H1 (cell line): ENCODE data around the gene NFIA. TPM values are rescaled to one million over a fixed set of nuclear protein-coding genes. Genes with fewer than 3 reads are reported as not detected.

Experiments used
- CTCF ChIA-PET: fragments of 300-600 bp; sonication (Branson Sonifier 250); formaldehyde crosslinking; loops from one replicate; lab custom pipeline; 2021; ENCODE audit not compliant: partially characterized antibody; lab: Charles Lee
- POLR2A ChIA-PET: fragments of 300-600 bp; sonication (Branson Sonifier 250); formaldehyde crosslinking; loops from one replicate; lab custom pipeline; 2021; ENCODE audit warnings: inconsistent platforms; ENCODE audit not compliant: partially characterized antibody; lab: Charles Lee
- DNase-seq, 2 experiments: peaks; one replicate each; pipeline versions ENCODE4 v3.0.0 to v3.0.0-alpha.2; 2010 to 2022; ENCODE audit warnings: low spot score in 2 of 2, low read depth in 1 of 2, mixed read lengths in 1 of 2
- FAIRE-seq: peaks from 2 replicates; lab custom pipeline; 2011; peaks lifted over from hg19 to GRCh38; lab: Jason Lieb, UNC
- H2AFZ ChIP-seq: 2 replicates; pipeline ENCODE4 v1.8.1; 2012; ENCODE audit warnings: low read length, inconsistent platforms
- H2AK5ac ChIP-seq: 2 replicates; pipeline ENCODE4 v1.6.1; 2013; ENCODE audit warnings: low read depth, low read length
- H2BK120ac ChIP-seq: replicated peaks from 2 replicates; pipeline ENCODE3; 2013; ENCODE audit warnings: low read depth, low read length, inconsistent platforms
- H2BK12ac ChIP-seq: 2 replicates; pipeline ENCODE4 v1.6.1; 2013; ENCODE audit warnings: low read depth, low read length
- H2BK15ac ChIP-seq: 2 replicates; pipeline ENCODE4 v1.6.1; 2013; ENCODE audit warnings: low read length
- H2BK20ac ChIP-seq: 2 replicates; pipeline ENCODE4 v1.6.1; 2013; ENCODE audit warnings: low read length
- H2BK5ac ChIP-seq: 2 replicates; pipeline ENCODE4 v1.6.1; 2013; ENCODE audit warnings: low read depth, low read length
- H3K14ac ChIP-seq: 2 replicates; pipeline ENCODE4 v1.6.1; 2013; ENCODE audit warnings: inconsistent platforms; ENCODE audit not compliant: insufficient read length
- H3K18ac ChIP-seq: 2 replicates; pipeline ENCODE4 v1.6.1; 2013; ENCODE audit warnings: low read length; ENCODE audit errors: extremely low read depth
- H3K23ac ChIP-seq: 2 replicates; pipeline ENCODE4 v1.6.1; 2013; ENCODE audit warnings: inconsistent platforms; ENCODE audit not compliant: insufficient read length
- H3K23me2 ChIP-seq: 2 replicates; pipeline ENCODE4 v1.6.1; 2013; ENCODE audit warnings: low read depth, low read length
- H3K27ac ChIP-seq: 2 replicates; pipeline ENCODE4 v1.6.1; 2011; ENCODE audit warnings: low read depth, low read length, inconsistent platforms
- H3K27me3 ChIP-seq, 4 experiments: replicated peaks in 1 of 4; 1 replicate in 1 of 4; 2 replicates in 3 of 4; pipeline versions ENCODE4 v1.6.1 to v1.8.1; 2011 to 2013; ENCODE audit warnings: low read length in 3 of 4, mild to moderate bottlenecking in 3 of 4, inconsistent platforms in 2 of 4, mixed read lengths in 2 of 4, moderate library complexity in 1 of 4; ENCODE audit not compliant: control insufficient read depth in 3 of 4, insufficient read depth in 3 of 4; ENCODE audit errors: extremely low read depth in 1 of 4
- H3K36me3 ChIP-seq, 4 experiments: 2 replicates each; pipeline versions ENCODE4 v1.6.1 to v1.8.1; 2011 to 2013; ENCODE audit warnings: mild to moderate bottlenecking in 4 of 4, low read length in 3 of 4, moderate library complexity in 2 of 4, control low read depth in 1 of 4, inconsistent platforms in 1 of 4; ENCODE audit not compliant: insufficient read depth in 4 of 4, control insufficient read depth in 2 of 4
- H3K4ac ChIP-seq: replicated peaks from 2 replicates; pipeline ENCODE3; 2013; ENCODE audit warnings: low read length, low read depth, mixed read lengths, inconsistent platforms; ENCODE audit not compliant: insufficient read length
- H3K4me1 ChIP-seq, 4 experiments: replicated peaks in 1 of 4; 1 replicate in 1 of 4; 2 replicates in 3 of 4; pipeline versions ENCODE4 v1.6.1 to v1.8.1; 2011 to 2013; ENCODE audit warnings: low read length in 3 of 4, inconsistent platforms in 2 of 4, mixed read lengths in 1 of 4; ENCODE audit not compliant: insufficient read depth in 4 of 4, control insufficient read depth in 3 of 4
- H3K4me2 ChIP-seq, 2 experiments: 2 replicates each; pipeline versions ENCODE4 v1.6.1 to v1.8.1; 2011 to 2013; ENCODE audit warnings: low read depth in 2 of 2, low read length in 2 of 2, control low read depth in 1 of 2, inconsistent platforms in 1 of 2, mild to moderate bottlenecking in 1 of 2; ENCODE audit not compliant: insufficient read depth in 1 of 2
- H3K4me3 ChIP-seq, 4 experiments: fragments of 200-600, 300-600 bp in 1 of 4; sonication (generic), shearing (Covaris generic), sonication (Bioruptor Twin) in 1 of 4; 2 replicates each; pipeline versions ENCODE4 v1.5.1 to v1.8.1; 2011 to 2016; ENCODE audit warnings: low read length in 4 of 4, low read depth in 3 of 4, control low read depth in 2 of 4, inconsistent platforms in 2 of 4, mild to moderate bottlenecking in 2 of 4, mixed read lengths in 1 of 4, moderate library complexity in 1 of 4; ENCODE audit not compliant: insufficient read depth in 2 of 4; ENCODE audit errors: extremely low read depth in 1 of 4
- H3K56ac ChIP-seq: replicated peaks from 2 replicates; pipeline ENCODE3; 2013; ENCODE audit warnings: low read depth, mild to moderate bottlenecking, mixed read lengths, low read length, inconsistent platforms; ENCODE audit not compliant: insufficient read length
- H3K79me1 ChIP-seq: 2 replicates; pipeline ENCODE4 v1.6.1; 2013; ENCODE audit warnings: low read depth, low read length, control low read depth
- H3K79me2 ChIP-seq, 2 experiments: 2 replicates each; pipeline versions ENCODE4 v1.6.1 to v1.8.1; 2012 to 2013; ENCODE audit warnings: low read length in 2 of 2, mild to moderate bottlenecking in 2 of 2, inconsistent platforms in 1 of 2; ENCODE audit not compliant: insufficient read depth in 2 of 2, control insufficient read depth in 1 of 2
- H3K9ac ChIP-seq, 4 experiments: replicated peaks in 1 of 4; 1 replicate in 1 of 4; 2 replicates in 3 of 4; pipeline versions ENCODE4 v1.6.1 to v1.8.1; 2011 to 2013; ENCODE audit warnings: low read depth in 3 of 4, low read length in 3 of 4, control low read depth in 2 of 4, mild to moderate bottlenecking in 2 of 4, moderate library complexity in 2 of 4, inconsistent platforms in 1 of 4; ENCODE audit errors: extremely low read depth in 1 of 4
- H3K9me3 ChIP-seq, 2 experiments: 2 replicates each; pipeline versions ENCODE4 v1.6.1 to v1.8.1; 2012 to 2013; ENCODE audit warnings: mild to moderate bottlenecking in 2 of 2, moderate library complexity in 2 of 2, control low read depth in 1 of 2, inconsistent platforms in 1 of 2, low read depth in 1 of 2, low read length in 1 of 2, mixed read lengths in 1 of 2; ENCODE audit not compliant: insufficient read depth in 2 of 2
- H4K20me1 ChIP-seq, 2 experiments: replicated peaks in 1 of 2; 2 replicates each; pipeline versions ENCODE3 to v1.8.1; 2011 to 2013; ENCODE audit warnings: inconsistent platforms in 2 of 2, low read length in 2 of 2, mild to moderate bottlenecking in 1 of 2; ENCODE audit not compliant: insufficient read depth in 2 of 2, control insufficient read depth in 1 of 2
- H4K5ac ChIP-seq: 2 replicates; pipeline ENCODE4 v1.6.1; 2013; ENCODE audit warnings: low read length, low read depth, mixed read lengths, inconsistent platforms; ENCODE audit not compliant: insufficient read length
- H4K8ac ChIP-seq: 2 replicates; pipeline ENCODE4 v1.8.0; 2013; ENCODE audit warnings: mild to moderate bottlenecking, moderate library complexity, low read length, inconsistent platforms; ENCODE audit not compliant: insufficient read depth; ENCODE audit errors: extremely low read depth
- H4K91ac ChIP-seq: replicated peaks from 2 replicates; pipeline ENCODE3; 2013; ENCODE audit warnings: low read length, mixed read lengths, inconsistent platforms; ENCODE audit not compliant: insufficient read length
- NRF1 ChIP-seq: IDR thresholded peaks from 2 replicates; pipeline ENCODE4 v1.6.1; 2011; ENCODE audit warnings: mild to moderate bottlenecking, low read depth, low read length, improper control_type of control experiment
- SAP30 ChIP-seq: fragments of 300-600 bp; sonication (generic); IDR thresholded peaks from 2 replicates; pipeline ENCODE4 v1.7.1; 2012; ENCODE audit warnings: low read length, moderate library complexity, mild to moderate bottlenecking, inconsistent platforms; ENCODE audit not compliant: insufficient read depth, insufficient replicate concordance
- SUZ12 ChIP-seq: fragments of 200-600 bp; sonication (generic); IDR thresholded peaks from 2 replicates; pipeline ENCODE4 v1.6.1; 2012; ENCODE audit warnings: mild to moderate bottlenecking, inconsistent platforms, low read length, moderate library complexity, mixed read lengths
- WGBS, 2 experiments: shearing (Covaris generic) in 1 of 2; methylation state at CpG; one replicate each; pipeline versions ENCODE4 v1.1.6 to v1.1.7; 2013 to 2015; ENCODE audit warnings: low lambda C conversion rate in 2 of 2, mixed read lengths in 2 of 2, inconsistent platforms in 1 of 2, low coverage in 1 of 2, missing lambda C conversion rate in 1 of 2; ENCODE audit not compliant: insufficient replicate concordance in 2 of 2, insufficient coverage in 1 of 2, insufficient read length in 1 of 2; ENCODE audit errors: extremely low coverage in 1 of 2, missing lambda C conversion rate in 1 of 2; 5-methylcytosine and 5-hydroxymethylcytosine counted together
- polyA plus RNA-seq, 7 experiments: library from polyadenylated mRNA; depleted of rRNA in 3 of 7; stranded (reverse) in 5 of 7; unstranded in 2 of 7; fragments of >200 nt in 5 of 7; fragments of 200-250 nt in 2 of 7; gene quantifications; 1 replicate in 5 of 7; 2 replicates in 1 of 7; 4 replicates in 1 of 7; pipeline versions ENCODE4 v1.2.1 to v1.2.3, GENCODE V29; 2011 to 2013; ENCODE audit warnings: missing spikeins in 2 of 7, mixed read lengths in 2 of 7
- total RNA-seq: library from RNA; stranded (reverse); fragmentation: NEBNext Ultra II Directional; extraction: Animal tissue kit (Norgen Biotek cat#: 25700); gene quantifications from 2 replicates; pipeline ENCODE4 v1.2.1, GENCODE V29; 2021
- TF ChIP-seq, protein P1 (sequence below): IDR thresholded peaks from 2 replicates; pipeline ENCODE4 v1.6.1; 2011; ENCODE audit warnings: low read depth, mild to moderate bottlenecking, low read length; ENCODE audit not compliant: insufficient read depth

NFIA gene
- total and polyA plus RNA-seq, 2 of the 8 experiments (the other 6 are each of a cell fraction or from before 2014, with no cell fraction given) = 1.8 to 2.3 TPM

DNA sequence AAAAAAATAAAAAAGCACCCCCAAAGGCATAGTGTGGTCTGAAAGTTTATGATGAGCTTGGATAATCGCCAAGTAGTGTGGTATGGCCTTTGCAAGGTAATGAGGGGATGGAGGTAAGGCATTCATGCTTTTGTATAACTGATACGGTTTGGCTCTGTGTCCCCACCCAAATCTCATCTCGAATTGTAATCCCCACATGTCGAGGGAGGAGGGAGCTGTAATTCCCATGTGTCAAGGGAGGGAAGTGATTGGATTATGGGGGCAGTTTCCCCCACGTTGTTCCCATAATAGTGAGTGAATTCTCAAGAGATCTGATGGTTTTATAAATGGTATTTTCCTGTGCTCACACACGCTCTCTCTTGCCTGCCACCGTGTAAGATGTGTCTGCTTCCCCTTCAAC, 215.5 kb downstream of the NFIA start:
- 69% methylated on average over 7 of the region's 7 CpGs; no CpG with 5 or more reads in 1 of the 2 experiments for WGBS, 2 experiments
- Histone ChIP-seq H3K18ac (peak overlapping the region; percentile 35; the same call in 1 of the 2 replicates), H4K8ac (no peak overlapping the region), H2AFZ (no peak overlapping the region), H3K9me3 (0 out of 4 replicates have a peak, but pooled peaks cover 0 to 3% of the 10 kb centered on the region in 2 experiments), H2BK12ac (peak overlapping the region; percentile 82; the same call in 1 of the 2 replicates), H3K4me3 (no peak overlapping the region), H3K4ac (no peak overlapping the region), H2BK120ac (no peak overlapping the region), H3K36me3 (no peaks in the 10 kb centered on the region), H2AK5ac (no peak overlapping the region), H3K56ac (no peak overlapping the region), H4K5ac (no peak overlapping the region), H3K79me2 (no peaks in the 10 kb centered on the region), H3K27me3 (no peaks in the 10 kb centered on the region), H3K23ac (no peak overlapping the region), H4K20me1 (no peaks in the 10 kb centered on the region), H3K14ac (no peak overlapping the region), H2BK15ac (no peak overlapping the region), H2BK20ac (peak overlapping the region; percentile 49), H4K91ac (peak overlapping the region; percentile 22), H3K4me1 (peaks cover 0 to 32% (median 22%) of the 10 kb centered on the region in 4 experiments), H3K79me1 (no peaks in the 10 kb centered on the region), H3K27ac (no peak overlapping the region), H3K23me2 (no peaks in the 10 kb centered on the region), H2BK5ac (peak overlapping the region; percentile 41; the same call in 1 of the 2 replicates), H3K9ac (no peak overlapping the region), H3K4me2 (no peak overlapping the region)
- DNase-seq (no peak), FAIRE-seq (no peak)
- CTCF ChIA-PET = interaction anchor here (1.2 to 1.4 kb wide), 2 partner anchors 44 to 55 kb away, joined by 3 read pairs; no protein-coding TSS in a partner anchor
- POLR2A ChIA-PET = no interaction called here
- TF ChIP-seq, protein P1, sequence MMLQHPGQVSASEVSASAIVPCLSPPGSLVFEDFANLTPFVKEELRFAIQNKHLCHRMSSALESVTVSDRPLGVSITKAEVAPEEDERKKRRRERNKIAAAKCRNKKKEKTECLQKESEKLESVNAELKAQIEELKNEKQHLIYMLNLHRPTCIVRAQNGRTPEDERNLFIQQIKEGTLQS = no peak
- no peak for TF ChIP-seq SAP30
- no peak for TF ChIP-seq NRF1
- TF ChIP-seq SUZ12 = no peak
